CD14-positive monocyte (primary cell): ENCODE measurements around the gene PRDX6. TPM values are rescaled to one million over a fixed set of nuclear protein-coding genes. Genes with fewer than 3 reads are reported as not detected.

ENCODE experiments used
- DNase-seq, 3 donors: peaks; one replicate each; pipeline ENCODE4 v3.0.0-alpha.2; 2011 to 2022
- H2AFZ ChIP-seq: 2 replicates; pipeline ENCODE4 v1.6.0; 2012; ENCODE audit warnings: mild to moderate bottlenecking, low read depth, low read length, inconsistent platforms; ENCODE audit not compliant: insufficient read depth, poor library complexity, severe bottlenecking
- H3K27ac ChIP-seq, 2 donors: 1 replicate in 1 of 2; 2 replicates in 1 of 2; pipeline ENCODE4 v1.5.1; 2012 to 2013; ENCODE audit warnings: low read length in 2 of 2, control low read depth in 1 of 2, inconsistent platforms in 1 of 2, low read depth in 1 of 2, mild to moderate bottlenecking in 1 of 2
- H3K27me3 ChIP-seq, 2 donors: one replicate each; pipeline versions ENCODE4 v1.6.0 to v1.6.1; 2011 to 2013; ENCODE audit warnings: low read length in 2 of 2; ENCODE audit not compliant: control insufficient read depth in 2 of 2, insufficient read depth in 2 of 2
- H3K36me3 ChIP-seq, 2 donors: replicated peaks in 1 of 2; 1 replicate in 1 of 2; 2 replicates in 1 of 2; pipeline versions ENCODE4 v1.5.1 to v1.6.1; 2012 to 2013; ENCODE audit warnings: low read length in 2 of 2, control low read depth in 1 of 2, inconsistent platforms in 1 of 2, mild to moderate bottlenecking in 1 of 2; ENCODE audit not compliant: insufficient read depth in 2 of 2, control insufficient read depth in 1 of 2
- H3K4me1 ChIP-seq, 2 donors: 1 replicate in 1 of 2; 2 replicates in 1 of 2; pipeline versions ENCODE4 v1.5.1 to v1.6.1; 2012 to 2013; ENCODE audit warnings: low read length in 2 of 2, control low read depth in 1 of 2, inconsistent platforms in 1 of 2, mild to moderate bottlenecking in 1 of 2, moderate library complexity in 1 of 2; ENCODE audit not compliant: insufficient read depth in 2 of 2, control insufficient read depth in 1 of 2
- H3K4me2 ChIP-seq: replicated peaks from 2 replicates; pipeline ENCODE3; 2012; ENCODE audit warnings: low read length, moderate library complexity, mild to moderate bottlenecking; ENCODE audit not compliant: poor library complexity, severe bottlenecking; ENCODE audit errors: extremely low read depth
- H3K4me3 ChIP-seq, 3 experiments: fragments of 200-600 bp in 1 of 3; sonication (generic) in 1 of 3; replicated peaks in 1 of 3; 1 replicate in 2 of 3; 2 replicates in 1 of 3; pipeline ENCODE4 v1.5.1; 2011 to 2013; ENCODE audit warnings: low read length in 3 of 3, mild to moderate bottlenecking in 3 of 3, control low read depth in 2 of 3, low read depth in 2 of 3, inconsistent platforms in 1 of 3, moderate library complexity in 1 of 3
- H3K79me2 ChIP-seq: 2 replicates; pipeline ENCODE4 v1.6.0; 2012; ENCODE audit warnings: mild to moderate bottlenecking, control low read depth, inconsistent platforms, low read length, moderate library complexity; ENCODE audit not compliant: insufficient read depth
- H3K9ac ChIP-seq: 2 replicates; pipeline ENCODE4 v1.6.0; 2017; ENCODE audit warnings: low read length, mild to moderate bottlenecking; ENCODE audit not compliant: insufficient read depth, poor library complexity, severe bottlenecking
- H3K9me3 ChIP-seq, 2 donors: replicated peaks in 1 of 2; 1 replicate in 1 of 2; 2 replicates in 1 of 2; pipeline versions ENCODE4 v1.5.1 to v1.6.1; 2012 to 2013; ENCODE audit warnings: low read length in 2 of 2, control low read depth in 1 of 2; ENCODE audit not compliant: control insufficient read depth in 1 of 2, insufficient read depth in 1 of 2
- H4K20me1 ChIP-seq: 2 replicates; pipeline ENCODE4 v1.6.0; 2012; ENCODE audit warnings: mild to moderate bottlenecking, low read length, control low read depth, moderate library complexity; ENCODE audit not compliant: insufficient read depth
- H3K27ac Mint-ChIP-seq, 7 donors: one replicate each; pipeline ENCODE4 v1.8.0; 2020; ENCODE audit warnings: mild to moderate bottlenecking in 7 of 7, mixed read lengths in 7 of 7, moderate library complexity in 6 of 7, inconsistent platforms in 2 of 7
- H3K27me3 Mint-ChIP-seq, 3 donors: one replicate each; pipeline ENCODE4 v1.8.0; 2021 to 2022; ENCODE audit warnings: low read depth in 3 of 3, mild to moderate bottlenecking in 3 of 3, mixed read lengths in 3 of 3, moderate library complexity in 3 of 3, inconsistent platforms in 1 of 3
- H3K36me3 Mint-ChIP-seq, 2 donors: one replicate each; pipeline ENCODE4 v1.8.0; 2020; ENCODE audit warnings: mixed read lengths in 2 of 2, inconsistent platforms in 1 of 2, mild to moderate bottlenecking in 1 of 2
- H3K4me1 Mint-ChIP-seq: one replicate; pipeline ENCODE4 v1.8.0; 2020; ENCODE audit warnings: mild to moderate bottlenecking, mixed read lengths
- H3K4me3 Mint-ChIP-seq, 2 donors: one replicate each; pipeline ENCODE4 v1.8.0; 2020; ENCODE audit warnings: mild to moderate bottlenecking in 2 of 2, mixed read lengths in 2 of 2, moderate library complexity in 1 of 2
- H3K9me3 Mint-ChIP-seq, 7 donors: one replicate each; pipeline ENCODE4 v1.8.0; 2020 to 2022; ENCODE audit warnings: mixed read lengths in 7 of 7, mild to moderate bottlenecking in 6 of 7, moderate library complexity in 6 of 7, inconsistent platforms in 2 of 7
- WGBS: methylation state at CpG from one replicate; pipeline ENCODE4 v1.1.5; 2013; ENCODE audit warnings: missing lambda C conversion rate; ENCODE audit not compliant: insufficient coverage; 5-methylcytosine and 5-hydroxymethylcytosine counted together
- intact Hi-C, 2 donors: fragments of 100-400 bp; cut with micrococcal nuclease; formaldehyde crosslinking; loops; one replicate each; pipeline versions ENCODE4 v1.15.0 to v1.15.1; 2023
- polyA plus RNA-seq, 3 donors: library from polyadenylated mRNA; depleted of rRNA in 1 of 3; unstranded in 2 of 3; stranded (reverse) in 1 of 3; fragments of 300-500 nt in 2 of 3; fragments of >200 nt in 1 of 3; fragmentation: Illumina TruSeq in 2 of 3; gene quantifications; 1 replicate in 2 of 3; 2 replicates in 1 of 3; pipeline ENCODE4 v1.2.3, GENCODE V29; 2012 to 2021
- TF ChIP-seq, protein P1 (sequence below): fragments of 200-600 bp; IDR thresholded peaks from one replicate; pipeline ENCODE4 v1.8.0; 2022; ENCODE audit warnings: antibody characterized with exemption, mild to moderate bottlenecking

The PRDX6 gene
- polyA plus RNA-seq, 3 donors: 89.5 to 142 (median 119) TPM

DNA sequence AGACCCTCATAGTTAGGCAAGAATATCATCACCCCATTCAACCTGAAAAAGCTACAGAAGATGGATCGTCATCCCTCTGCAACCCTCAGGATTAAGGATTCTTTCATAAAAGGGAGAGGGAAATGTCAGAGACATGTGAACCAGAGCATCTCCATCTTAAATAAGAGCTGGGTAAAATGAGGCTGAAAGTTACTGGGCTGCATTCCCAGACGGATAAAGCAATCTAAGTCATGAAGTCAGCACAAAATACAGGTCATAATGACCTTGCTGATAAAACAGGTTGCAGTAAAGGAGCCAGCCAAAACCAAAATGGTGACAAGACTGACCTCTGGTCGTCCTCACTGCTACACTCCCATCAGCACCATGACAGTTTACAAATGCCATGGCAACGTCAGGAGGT, 22.6 kb downstream of the PRDX6 start:
- H3K9me3 Mint-ChIP-seq: peaks cover under 1 to 20% (median 5%) of the 10 kb centered on the region in 7 donors
- TF ChIP-seq, protein P1, sequence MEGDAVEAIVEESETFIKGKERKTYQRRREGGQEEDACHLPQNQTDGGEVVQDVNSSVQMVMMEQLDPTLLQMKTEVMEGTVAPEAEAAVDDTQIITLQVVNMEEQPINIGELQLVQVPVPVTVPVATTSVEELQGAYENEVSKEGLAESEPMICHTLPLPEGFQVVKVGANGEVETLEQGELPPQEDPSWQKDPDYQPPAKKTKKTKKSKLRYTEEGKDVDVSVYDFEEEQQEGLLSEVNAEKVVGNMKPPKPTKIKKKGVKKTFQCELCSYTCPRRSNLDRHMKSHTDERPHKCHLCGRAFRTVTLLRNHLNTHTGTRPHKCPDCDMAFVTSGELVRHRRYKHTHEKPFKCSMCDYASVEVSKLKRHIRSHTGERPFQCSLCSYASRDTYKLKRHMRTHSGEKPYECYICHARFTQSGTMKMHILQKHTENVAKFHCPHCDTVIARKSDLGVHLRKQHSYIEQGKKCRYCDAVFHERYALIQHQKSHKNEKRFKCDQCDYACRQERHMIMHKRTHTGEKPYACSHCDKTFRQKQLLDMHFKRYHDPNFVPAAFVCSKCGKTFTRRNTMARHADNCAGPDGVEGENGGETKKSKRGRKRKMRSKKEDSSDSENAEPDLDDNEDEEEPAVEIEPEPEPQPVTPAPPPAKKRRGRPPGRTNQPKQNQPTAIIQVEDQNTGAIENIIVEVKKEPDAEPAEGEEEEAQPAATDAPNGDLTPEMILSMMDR: no peak
- no peaks in the 10 kb centered on the region for H3K4me1 Mint-ChIP-seq
- no peak overlapping the region for H2AFZ ChIP-seq
- peaks cover 0 to 1% (median 0%) of the 10 kb centered on the region in 3 donors for H3K27me3 Mint-ChIP-seq
- no peak for DNase-seq
- H3K4me3 ChIP-seq: no peak overlapping the region
- H3K9ac ChIP-seq: no peak overlapping the region
- WGBS: 75% methylated on average over 1 of the region's 4 CpGs
- H3K4me1 ChIP-seq: no peaks in the 10 kb centered on the region
- no peak overlapping the region for H3K4me2 ChIP-seq
- H3K27ac ChIP-seq: no peak overlapping the region
- no peaks in the 10 kb centered on the region for H3K27me3 ChIP-seq
- H3K36me3 Mint-ChIP-seq: no peaks in the 10 kb centered on the region
- H3K79me2 ChIP-seq: no peaks in the 10 kb centered on the region
- H3K9me3 ChIP-seq: peaks cover 0 to 6% of the 10 kb centered on the region in 2 donors
- H3K4me3 Mint-ChIP-seq: no peak overlapping the region
- no peaks in the 10 kb centered on the region for H4K20me1 ChIP-seq
- intact Hi-C loops: no loop called here
- no peak overlapping the region for H3K27ac Mint-ChIP-seq
- no peaks in the 10 kb centered on the region for H3K36me3 ChIP-seq

DNA sequence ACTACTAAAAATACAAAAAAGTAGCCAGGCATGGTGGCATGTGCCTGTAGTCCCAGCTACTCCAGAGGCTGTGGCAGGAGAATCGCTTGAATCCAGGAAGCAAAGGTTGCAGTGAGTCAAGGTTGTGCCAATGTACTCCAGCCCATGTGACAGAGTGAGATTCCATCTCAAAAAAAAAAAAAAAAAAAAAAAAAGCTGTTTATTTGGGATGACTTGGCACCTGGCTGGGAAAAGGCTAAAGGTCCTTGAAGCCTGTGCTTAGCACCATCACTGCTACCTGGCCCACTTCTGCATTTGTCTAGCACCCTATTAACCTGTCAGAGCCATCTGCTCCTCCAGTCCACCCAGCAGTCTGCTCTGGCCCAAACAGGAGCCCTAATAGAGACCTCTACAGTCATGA, 25.0 kb downstream of the PRDX6 start:
- H3K27ac Mint-ChIP-seq: no peak overlapping the region
- no peak for DNase-seq
- no peaks in the 10 kb centered on the region for H3K4me1 ChIP-seq
- H3K4me3 ChIP-seq: no peak overlapping the region
- H3K4me2 ChIP-seq: no peak overlapping the region
- TF ChIP-seq, protein P1: no peak
- intact Hi-C loops: no loop called here
- H3K9me3 Mint-ChIP-seq: peaks cover 0 to 3% (median 0%) of the 10 kb centered on the region in 7 donors
- H3K36me3 ChIP-seq: no peaks in the 10 kb centered on the region
- H3K4me1 Mint-ChIP-seq: no peaks in the 10 kb centered on the region
- peaks cover 0 to under 1% of the 10 kb centered on the region in 2 donors for H3K9me3 ChIP-seq
- 83% methylated on average over 1 of the region's 1 CpG for WGBS
- H3K9ac ChIP-seq: no peak overlapping the region
- no peak overlapping the region for H3K4me3 Mint-ChIP-seq
- no peaks in the 10 kb centered on the region for H3K36me3 Mint-ChIP-seq
- H2AFZ ChIP-seq: no peak overlapping the region
- H3K27me3 Mint-ChIP-seq: peaks cover 0 to 1% (median 0%) of the 10 kb centered on the region in 3 donors
- no peaks in the 10 kb centered on the region for H3K27me3 ChIP-seq
- no peak overlapping the region for H3K27ac ChIP-seq
- no peaks in the 10 kb centered on the region for H4K20me1 ChIP-seq
- no peaks in the 10 kb centered on the region for H3K79me2 ChIP-seq
